H7 (cell line): ENCODE results near the gene TMEM221. TPM values are rescaled to one million over a fixed set of nuclear protein-coding genes. Genes with fewer than 3 reads are reported as not detected.

Experiments
- DNase-seq: peaks from one replicate; pipeline ENCODE4 v3.0.0; 2012
- H3K27me3 ChIP-seq: 2 replicates; pipeline ENCODE4 v1.6.0; 2011; ENCODE audit warnings: mild to moderate bottlenecking, low read length; ENCODE audit not compliant: control insufficient read depth, insufficient read depth
- H3K36me3 ChIP-seq: replicated peaks from 2 replicates; pipeline ENCODE4 v1.5.1; 2011; ENCODE audit warnings: low read length; ENCODE audit not compliant: control insufficient read depth, insufficient read depth
- H3K4me3 ChIP-seq: 2 replicates; pipeline ENCODE4 v1.5.1; 2011; ENCODE audit warnings: low read depth, mild to moderate bottlenecking, control low read depth, low read length, moderate library complexity; ENCODE audit not compliant: insufficient read depth
- total RNA-seq: library from RNA; depleted of rRNA; stranded (reverse); fragments of >200 nt; shearing (Covaris generic); gene quantifications from 2 replicates; pipeline ENCODE4 v1.2.3, GENCODE V29; 2014

The TMEM221 gene
- total RNA-seq, 1 experiment from 2014 or later = not detected

- DNase-seq = no peak
- no peak overlapping the region for H3K4me3 ChIP-seq
- H3K36me3 ChIP-seq = no peaks in the 10 kb centered on the region
- H3K27me3 ChIP-seq = no peaks in the 10 kb centered on the region
Observed at GRCh38 chr19:17436094-17436873, 12.2 kb downstream of the TMEM221 start.

- no peak for DNase-seq
- no peaks in the 10 kb centered on the region for H3K27me3 ChIP-seq
- no peak overlapping the region for H3K4me3 ChIP-seq
- no peaks in the 10 kb centered on the region for H3K36me3 ChIP-seq
Observed at GRCh38 chr19:17435218-17435617, 13.2 kb downstream of the TMEM221 start.

- no peaks in the 10 kb centered on the region for H3K36me3 ChIP-seq
- DNase-seq = no peak
- no peak overlapping the region for H3K4me3 ChIP-seq
- no peaks in the 10 kb centered on the region for H3K27me3 ChIP-seq
Observed at GRCh38 chr19:17431417-17431816, 17.1 kb downstream of the TMEM221 start.

DNA sequence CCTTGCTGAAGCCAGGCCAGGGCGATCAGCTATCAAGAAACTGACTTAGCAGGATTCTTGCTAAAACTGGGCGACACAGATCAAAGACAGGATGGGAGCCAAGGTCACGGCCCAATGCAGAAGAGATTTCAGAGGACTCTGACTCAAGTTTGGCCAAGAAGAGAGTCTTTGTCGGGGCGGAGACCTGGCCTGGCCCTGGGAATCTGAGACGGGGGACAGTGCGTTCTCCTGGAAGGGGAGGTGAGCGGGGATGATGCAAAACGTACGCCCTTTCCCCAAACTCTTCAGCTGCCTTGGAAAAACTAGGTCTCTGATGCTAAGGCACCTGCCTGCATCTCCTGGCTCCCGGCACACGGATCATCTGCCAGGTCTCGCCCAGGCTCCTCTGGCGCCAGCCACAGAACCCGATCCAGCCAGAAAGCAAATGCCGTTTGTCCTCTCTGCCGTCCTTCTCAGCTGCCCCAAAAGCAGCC lies 18.8 kb downstream of the TMEM221 start:
- H3K27me3 ChIP-seq = no peaks in the 10 kb centered on the region
- H3K4me3 ChIP-seq = no peak overlapping the region
- DNase-seq = peak; percentile 15
- no peaks in the 10 kb centered on the region for H3K36me3 ChIP-seq

- peak; percentile 98 for DNase-seq
- no peaks in the 10 kb centered on the region; the same call in 1 of the 2 replicates for H3K27me3 ChIP-seq
- peak overlapping the region; percentile 36 for H3K4me3 ChIP-seq
- H3K36me3 ChIP-seq = no peaks in the 10 kb centered on the region
Observed at GRCh38 chr19:17424743-17425365, 23.6 kb downstream of the TMEM221 start.

GRCh38 chr19:17423429-17424208 lies 24.8 kb downstream of the TMEM221 start:
- peak; percentile 43 for DNase-seq
- Histone ChIP-seq H3K4me3 (no peak overlapping the region), H3K36me3 (no peaks in the 10 kb centered on the region), H3K27me3 (no peaks in the 10 kb centered on the region; the same call in 1 of the 2 replicates)

DNA sequence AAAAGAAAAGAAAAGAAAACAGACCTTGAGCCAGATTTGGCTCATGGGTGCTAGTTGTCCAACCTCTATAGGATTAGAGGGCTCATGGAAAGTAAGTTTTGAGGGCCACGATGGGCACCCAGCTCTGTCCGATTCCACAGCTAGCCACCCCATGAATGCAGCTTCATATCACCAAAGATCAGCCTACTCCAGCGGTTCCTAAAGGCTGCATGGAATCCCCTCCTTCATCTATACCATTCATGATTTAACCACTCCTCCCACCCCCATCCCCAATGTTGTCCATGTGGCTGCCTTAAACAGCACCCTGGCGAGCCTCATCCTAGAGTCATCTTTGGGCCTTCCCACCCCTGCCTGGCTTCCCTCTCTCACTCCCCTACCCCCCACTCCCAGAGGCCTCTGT lies 26.5 kb downstream of the TMEM221 start:
- Histone ChIP-seq H3K27me3 (no peaks in the 10 kb centered on the region; the same call in 1 of the 2 replicates), H3K36me3 (no peaks in the 10 kb centered on the region), H3K4me3 (no peak overlapping the region)
- DNase-seq = no peak

GRCh38 chr19:17420475-17420924 lies 28.0 kb downstream of the TMEM221 start:
- no peaks in the 10 kb centered on the region for H3K36me3 ChIP-seq
- DNase-seq = peak; percentile 88
- H3K4me3 ChIP-seq = peak overlapping the region; percentile 86

DNA sequence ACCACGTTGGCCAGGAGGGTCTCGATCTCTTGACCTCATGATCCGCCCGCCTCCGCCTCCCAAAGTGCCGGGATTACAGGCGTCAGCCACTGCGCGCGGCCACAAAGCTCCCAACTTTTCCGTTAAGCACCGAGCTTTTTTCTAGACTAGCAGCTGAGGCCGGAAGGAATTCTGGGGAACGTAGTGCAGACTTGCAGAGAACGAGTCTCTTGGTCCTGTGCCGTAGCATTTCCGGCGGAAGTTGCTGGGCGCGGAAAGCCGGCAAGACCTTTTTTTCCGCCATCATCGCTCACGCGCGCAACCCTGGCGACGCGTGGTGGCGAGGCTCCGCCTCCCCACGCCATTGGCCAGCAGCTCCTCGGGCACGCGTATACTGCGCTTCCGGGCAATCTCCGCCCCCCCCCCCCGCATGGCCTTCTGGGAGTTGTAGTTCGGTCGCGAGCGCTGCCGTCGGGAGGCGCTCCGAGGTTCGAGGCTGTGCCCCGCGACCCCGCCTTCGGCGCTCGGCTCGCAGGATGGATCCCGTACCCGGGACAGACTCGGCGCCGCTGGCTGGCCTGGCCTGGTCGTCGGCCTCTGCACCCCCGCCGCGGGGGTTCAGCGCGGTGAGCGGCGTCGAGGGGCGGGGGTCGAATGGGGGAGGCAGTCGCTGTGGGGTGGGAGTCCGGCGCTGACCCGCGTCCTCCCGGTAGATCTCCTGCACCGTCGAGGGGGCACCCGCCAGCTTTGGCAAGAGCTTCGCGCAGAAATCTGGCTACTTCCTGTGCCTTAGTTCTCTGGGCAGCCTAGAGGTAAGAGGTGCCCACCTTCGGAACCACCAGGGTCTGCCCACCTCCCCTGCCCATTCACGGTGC lies 28.6 kb downstream of the TMEM221 start, which contains the start of gene MVB12A:
Gene MVB12A (plus strand): TSS at position 427 of the 854 bp plus-strand sequence. CDS start 89 bp downstream, at position 516.
- Histone ChIP-seq H3K27me3 (peaks cover 3% of the 10 kb centered on the region), H3K36me3 (no peaks in the 10 kb centered on the region), H3K4me3 (peak within 1 kb of the TSS; percentile 86)
- peak; percentile 99 for DNase-seq

More at GRCh38 chr19:17420475-17420924, 28.0 kb downstream of the TMEM221 start:
- peaks cover 3% of the 10 kb centered on the region for H3K27me3 ChIP-seq

DNA sequence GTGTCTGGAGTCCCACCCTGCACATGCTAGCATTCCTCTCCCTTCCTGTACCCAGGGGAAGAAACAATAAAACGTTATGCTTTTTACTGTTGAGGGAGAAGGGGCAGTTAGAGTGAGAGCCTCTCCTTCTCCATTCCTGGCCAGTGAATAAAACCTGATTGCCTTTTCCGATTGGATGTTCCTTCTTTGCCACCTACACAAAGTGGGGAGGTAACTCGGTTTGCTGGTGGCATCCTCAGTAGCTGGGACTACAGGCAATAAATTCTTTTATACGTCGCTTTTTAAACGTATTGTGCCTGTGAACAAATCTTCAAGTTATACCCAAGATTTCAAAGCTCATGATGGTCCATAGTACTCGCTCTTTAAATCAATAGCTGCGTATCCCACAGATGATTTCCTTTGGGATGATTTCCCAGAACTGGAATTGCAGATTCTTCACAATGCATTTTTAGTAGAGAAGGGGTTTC lies 29.3 kb downstream of the TMEM221 start:
- peaks cover 3% of the 10 kb centered on the region for H3K27me3 ChIP-seq
- H3K4me3 ChIP-seq = peak overlapping the region; percentile 32
- DNase-seq = no peak
- H3K36me3 ChIP-seq = no peaks in the 10 kb centered on the region

- Histone ChIP-seq H3K36me3 (no peaks in the 10 kb centered on the region), H3K4me3 (no peak overlapping the region)
Observed at GRCh38 chr19:17418710-17419109, 29.8 kb downstream of the TMEM221 start.

DNA sequence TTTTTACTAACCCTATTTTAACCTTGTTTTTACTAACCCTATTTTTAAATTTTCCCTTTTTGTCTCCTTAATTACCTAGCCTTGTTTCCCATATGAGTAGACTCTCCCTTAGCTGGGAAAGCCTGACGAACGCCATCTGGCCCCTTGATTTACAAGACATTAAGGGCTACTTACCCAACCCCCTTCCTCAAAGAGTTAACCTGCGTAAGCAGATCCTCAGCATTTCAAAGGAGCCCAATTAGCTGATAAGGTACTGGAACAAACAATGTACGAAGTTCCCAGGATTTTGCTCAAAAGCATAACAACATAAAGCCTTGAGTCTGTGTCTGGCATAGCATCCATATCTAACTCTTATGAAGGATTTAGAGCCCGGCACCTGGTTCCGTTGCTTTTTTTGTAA lies 33.3 kb downstream of the TMEM221 start:
- Histone ChIP-seq H3K27me3 (peaks cover 3% of the 10 kb centered on the region), H3K36me3 (no peaks in the 10 kb centered on the region), H3K4me3 (no peak overlapping the region)
- peak; percentile 56 for DNase-seq

More at GRCh38 chr19:17418710-17419109, 29.8 kb downstream of the TMEM221 start:
- H3K27me3 ChIP-seq = peaks cover 3% of the 10 kb centered on the region
- no peak for DNase-seq

DNA sequence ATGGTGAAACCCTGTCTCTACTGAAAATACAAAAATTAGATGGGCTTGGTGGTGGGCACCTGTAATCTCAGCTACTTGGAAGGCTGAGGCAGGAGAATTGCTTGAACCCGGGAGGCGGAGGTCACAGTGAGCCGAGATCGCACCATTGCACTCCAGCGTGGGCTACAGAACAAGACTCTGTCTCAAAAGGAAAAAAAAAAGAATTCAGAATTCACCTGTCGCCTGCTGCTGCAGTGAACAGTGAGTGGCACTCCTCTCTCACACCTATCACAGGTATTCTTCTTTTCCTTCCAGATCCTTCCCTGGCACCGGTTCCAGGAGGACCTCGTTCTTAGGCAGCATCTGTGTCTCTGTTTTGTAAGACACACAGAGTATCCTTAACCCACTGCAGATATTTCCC lies 34.4 kb downstream of the TMEM221 start:
- Histone ChIP-seq H3K27me3 (peaks cover 3% of the 10 kb centered on the region; the same call in 1 of the 2 replicates), H3K4me3 (no peak overlapping the region), H3K36me3 (no peaks in the 10 kb centered on the region)
- no peak for DNase-seq
